ENCODE measurements around the gene DDN. TPM values are rescaled to one million over a fixed set of nuclear protein-coding genes. Genes with fewer than 3 reads are reported as not detected.

Gene DDN
- total RNA-seq, 1 donor from 2014 or later, result 5.5 TPM

- no peak for DNase-seq (ENCODE audit: low spot score)
Observed at GRCh38 chr12:49031573-49032161, 32.5 kb upstream of the DDN start.

- no peak for DNase-seq (ENCODE audit: low spot score)
Observed at GRCh38 chr12:49030714-49031572, 31.8 kb upstream of the DDN start.

- no peak for DNase-seq (ENCODE audit: low spot score)
Observed at GRCh38 chr12:49030119-49030518, 30.9 kb upstream of the DDN start.

- no peak for DNase-seq (ENCODE audit: low spot score)
Observed at GRCh38 chr12:49028666-49029275, 29.6 kb upstream of the DDN start.

- DNase-seq (ENCODE audit: low spot score), result no peak
Observed at GRCh38 chr12:49027846-49028555, 28.8 kb upstream of the DDN start.

- no peak for DNase-seq (ENCODE audit: low spot score)
Observed at GRCh38 chr12:49026678-49027480, 27.7 kb upstream of the DDN start.

GRCh38 chr12:49026101-49026500, 26.9 kb upstream of the DDN start:
- DNase-seq (ENCODE audit: low spot score), result no peak

- DNase-seq (ENCODE audit: low spot score), result no peak
Observed at GRCh38 chr12:49025463-49025862, 26.3 kb upstream of the DDN start.

- no peak for DNase-seq (ENCODE audit: low spot score)
Observed at GRCh38 chr12:49024543-49024942, 25.4 kb upstream of the DDN start.

GRCh38 chr12:49023812-49024211, 24.6 kb upstream of the DDN start:
- DNase-seq (ENCODE audit: low spot score), result no peak

- no peak for DNase-seq (ENCODE audit: low spot score)
Observed at GRCh38 chr12:49022558-49023178, 23.5 kb upstream of the DDN start.

GRCh38 chr12:49021292-49021915, 22.2 kb upstream of the DDN start:
- DNase-seq (ENCODE audit: low spot score), result no peak

GRCh38 chr12:49020441-49020840, 21.3 kb upstream of the DDN start:
- DNase-seq (ENCODE audit: low spot score), result no peak

- DNase-seq (ENCODE audit: low spot score), result no peak
Observed at GRCh38 chr12:49019443-49020324, 20.5 kb upstream of the DDN start.

- DNase-seq (ENCODE audit: low spot score), result no peak
Observed at GRCh38 chr12:49019120-49019430, 19.9 kb upstream of the DDN start.

GRCh38 chr12:49018261-49019119, 19.3 kb upstream of the DDN start, which contains the start of gene PRKAG1:
PRKAG1 (minus strand) TSS chr12:49018776; CDS start chr12:49018740, 36 bp downstream.
- DNase-seq (ENCODE audit: low spot score), result peak; percentile 98

GRCh38 chr12:49017891-49018260, 18.7 kb upstream of the DDN start:
- DNase-seq (ENCODE audit: low spot score), result no peak

- DNase-seq (ENCODE audit: low spot score), result no peak
Observed at GRCh38 chr12:49015196-49015595, 16.0 kb upstream of the DDN start.
